Measurements from ENCODE around the gene HSPB8.

The HSPB8 gene

GRCh38 chr12:119178544-119179334, at the start of gene HSPB8:
TSS of gene HSPB8 (plus strand) at chr12:119178931. CDS start at chr12:119179313, 382 bp downstream.
- peak within 1 kb of the TSS; percentile 52 for H3K27ac ChIP-seq
- TF ChIP-seq CTCF (conservative IDR thresholded peaks at IDR 0.05) = no peak

GRCh38 chr12:119129827-119130434, 48.8 kb upstream of the HSPB8 start:
- TF ChIP-seq CTCF (conservative IDR thresholded peaks at IDR 0.05) = no peak
- H3K27ac ChIP-seq = no peak overlapping the region

- TF ChIP-seq CTCF (conservative IDR thresholded peaks at IDR 0.05) = no peak
Measured at GRCh38 chr12:119130523-119130922, 48.2 kb upstream of the HSPB8 start.

GRCh38 chr12:119134284-119135072, 44.3 kb upstream of the HSPB8 start:
- H3K27ac ChIP-seq = no peak overlapping the region
- TF ChIP-seq CTCF (conservative IDR thresholded peaks at IDR 0.05) = no peak

More at GRCh38 chr12:119130523-119130922, 48.2 kb upstream of the HSPB8 start:
- no peak overlapping the region for H3K27ac ChIP-seq

- TF ChIP-seq CTCF (conservative IDR thresholded peaks at IDR 0.05) = no peak
- no peak overlapping the region for H3K27ac ChIP-seq
Measured at GRCh38 chr12:119136811-119137410, 41.8 kb upstream of the HSPB8 start.

GRCh38 chr12:119139448-119139847, 39.3 kb upstream of the HSPB8 start:
- no peak for TF ChIP-seq CTCF (conservative IDR thresholded peaks at IDR 0.05)
- H3K27ac ChIP-seq = no peak overlapping the region

- TF ChIP-seq CTCF (conservative IDR thresholded peaks at IDR 0.05) = no peak
- no peak overlapping the region for H3K27ac ChIP-seq
Measured at GRCh38 chr12:119145367-119145766, 33.4 kb upstream of the HSPB8 start.

Measured in VCaP (cell line).